RWPE2 (cell line): ENCODE data around the gene GALNT18.

Source experiments
- ATAC-seq: fragments of 200-7000 bp; cut with Tn5 transposase; 3 replicates; pipeline ENCODE4 v1.9.1; 2021; ENCODE audit warnings: low read depth
- DNase-seq: peaks from one replicate; pipeline ENCODE4 v3.0.0-alpha.2; 2020; ENCODE audit warnings: low spot score
- H3K27ac ChIP-seq: fragments of 450-650 bp; 2 replicates; pipeline ENCODE4 v1.5.1; 2017; ENCODE audit warnings: mild to moderate bottlenecking; ENCODE audit not compliant: poor library complexity, severe bottlenecking
- H3K27me3 ChIP-seq: fragments of 250-450 bp; sonication (Bioruptor Pico); 2 replicates; pipeline ENCODE4 v1.5.1; 2021; ENCODE audit warnings: mild to moderate bottlenecking, moderate library complexity; ENCODE audit not compliant: insufficient read depth, poor library complexity, severe bottlenecking
- H3K36me3 ChIP-seq: fragments of 250-450 bp; sonication (Bioruptor Pico); 2 replicates; pipeline ENCODE4 v1.5.1; 2020; ENCODE audit warnings: low read depth, mild to moderate bottlenecking, moderate library complexity
- H3K4me1 ChIP-seq: fragments of 250-450 bp; sonication (Bioruptor Pico); 2 replicates; pipeline ENCODE4 v1.5.1; 2021; ENCODE audit warnings: mild to moderate bottlenecking, moderate library complexity; ENCODE audit not compliant: insufficient read depth, poor library complexity, severe bottlenecking
- H3K4me3 ChIP-seq: fragments of 250-450 bp; sonication (Bioruptor Pico); 2 replicates; pipeline ENCODE4 v1.5.1; 2021; ENCODE audit warnings: mild to moderate bottlenecking, moderate library complexity; ENCODE audit not compliant: severe bottlenecking
- H3K9me3 ChIP-seq: fragments of 250-450 bp; sonication (Bioruptor Pico); 2 replicates; pipeline ENCODE4 v1.5.1; 2021; ENCODE audit warnings: mild to moderate bottlenecking, moderate library complexity; ENCODE audit not compliant: severe bottlenecking
- CTCF ChIP-seq: fragments of 450-650 bp; IDR thresholded peaks from one replicate; pipeline ENCODE4 v1.5.1; 2017; ENCODE audit warnings: mild to moderate bottlenecking, moderate library complexity; ENCODE audit not compliant: poor library complexity, severe bottlenecking

The GALNT18 gene

GRCh38 chr11:11528986-11529385 is 92.8 kb downstream of the GALNT18 start:
- Histone ChIP-seq H3K36me3 (no peaks in the 10 kb centered on the region), H3K4me3 (no peak overlapping the region), H3K27ac (no peak overlapping the region), H3K27me3 (no peaks in the 10 kb centered on the region), H3K4me1 (no peaks in the 10 kb centered on the region), H3K9me3 (no peaks in the 10 kb centered on the region)
- no peak for TF ChIP-seq CTCF
- no peak for ATAC-seq
- no peak for DNase-seq

- ATAC-seq, result no peak
- H3K9me3 ChIP-seq, result no peaks in the 10 kb centered on the region
- no peak for TF ChIP-seq CTCF
- no peaks in the 10 kb centered on the region for H3K36me3 ChIP-seq
- H3K4me3 ChIP-seq, result no peak overlapping the region
- DNase-seq, result no peak
- H3K4me1 ChIP-seq, result no peaks in the 10 kb centered on the region
- no peak overlapping the region for H3K27ac ChIP-seq
- no peaks in the 10 kb centered on the region for H3K27me3 ChIP-seq
These were observed 96.5 kb downstream of the GALNT18 start for GRCh38 chr11:11525283-11525682.

- no peak for DNase-seq
- Histone ChIP-seq H3K4me3 (no peak overlapping the region), H3K9me3 (no peaks in the 10 kb centered on the region), H3K4me1 (no peaks in the 10 kb centered on the region), H3K36me3 (no peaks in the 10 kb centered on the region), H3K27ac (no peak overlapping the region), H3K27me3 (no peaks in the 10 kb centered on the region)
- TF ChIP-seq CTCF, result no peak
- ATAC-seq, result no peak
These were observed 97.3 kb downstream of the GALNT18 start for GRCh38 chr11:11524436-11525061.

GRCh38 chr11:11522591-11522990 is 99.2 kb downstream of the GALNT18 start:
- Histone ChIP-seq H3K27me3 (no peaks in the 10 kb centered on the region), H3K9me3 (no peaks in the 10 kb centered on the region), H3K4me1 (no peaks in the 10 kb centered on the region), H3K36me3 (no peaks in the 10 kb centered on the region), H3K4me3 (no peak overlapping the region), H3K27ac (no peak overlapping the region)
- no peak for DNase-seq
- no peak for ATAC-seq
- TF ChIP-seq CTCF, result no peak

GRCh38 chr11:11521306-11522002 is 100.4 kb downstream of the GALNT18 start:
- H3K4me1 ChIP-seq, result no peaks in the 10 kb centered on the region
- no peaks in the 10 kb centered on the region for H3K27me3 ChIP-seq
- no peaks in the 10 kb centered on the region for H3K36me3 ChIP-seq
- no peaks in the 10 kb centered on the region for H3K9me3 ChIP-seq
- ATAC-seq (no peak), DNase-seq (no peak)
- H3K4me3 ChIP-seq, result no peak overlapping the region
- TF ChIP-seq CTCF, result no peak
- H3K27ac ChIP-seq, result no peak overlapping the region
